ENCODE measurements around the gene GAB3.
"Not testable (repeated sequence)": the region's sequence is repeated elsewhere in the genome, so short reads cannot be mapped to it uniquely, and the experiment has no call there.

Gene GAB3

DNA sequence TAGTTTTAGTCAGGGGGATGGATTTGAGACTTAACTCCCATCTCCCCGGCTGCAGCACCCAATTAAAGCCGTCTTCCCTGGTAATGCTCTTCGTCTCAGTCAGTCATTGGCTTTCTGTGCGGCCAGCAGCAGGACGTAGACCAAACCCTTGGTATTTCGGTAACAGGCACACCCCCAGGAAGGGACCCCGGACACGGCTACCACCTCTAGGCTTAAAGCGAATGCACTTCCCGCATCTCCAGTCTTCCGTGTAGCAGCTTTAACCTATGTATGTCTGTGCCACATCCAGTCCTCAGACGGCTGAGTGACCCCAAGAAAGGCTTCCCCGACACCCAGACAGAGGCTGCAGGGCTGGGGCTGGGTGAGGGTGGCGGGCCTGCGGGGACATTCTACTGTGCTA lies 96.0 kb downstream of the GAB3 start:
- DNase-seq = no peak

DNA sequence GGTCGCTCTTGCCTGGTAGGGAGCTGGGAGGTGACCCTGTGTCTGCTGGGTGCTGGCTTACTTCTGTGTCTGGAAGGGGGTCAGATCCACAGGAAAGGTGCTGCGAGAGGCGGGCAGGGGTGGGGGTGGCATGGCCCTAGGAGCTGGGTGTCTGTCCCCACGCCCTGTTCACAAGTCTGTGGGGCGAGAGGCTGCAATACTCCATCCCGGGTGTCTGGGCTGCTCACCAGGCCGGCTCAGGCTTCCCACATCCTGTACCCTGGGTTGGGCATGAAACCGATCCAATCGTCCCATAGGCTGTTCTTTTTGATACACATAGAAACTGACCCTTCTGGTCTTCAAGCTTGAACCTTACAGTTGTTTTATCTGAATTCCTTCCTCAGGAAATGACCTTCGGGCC lies 96.5 kb downstream of the GAB3 start:
- DNase-seq = no peak

- DNase-seq = not testable (repeated sequence)
These were observed 97.5 kb downstream of the GAB3 start, which contains the start of gene CTAG2 for GRCh38 chrX:154653413-154653812. TSS of gene CTAG2 (minus strand) at chrX:154653579. CDS start at chrX:154653515, 64 bp downstream.

DNA sequence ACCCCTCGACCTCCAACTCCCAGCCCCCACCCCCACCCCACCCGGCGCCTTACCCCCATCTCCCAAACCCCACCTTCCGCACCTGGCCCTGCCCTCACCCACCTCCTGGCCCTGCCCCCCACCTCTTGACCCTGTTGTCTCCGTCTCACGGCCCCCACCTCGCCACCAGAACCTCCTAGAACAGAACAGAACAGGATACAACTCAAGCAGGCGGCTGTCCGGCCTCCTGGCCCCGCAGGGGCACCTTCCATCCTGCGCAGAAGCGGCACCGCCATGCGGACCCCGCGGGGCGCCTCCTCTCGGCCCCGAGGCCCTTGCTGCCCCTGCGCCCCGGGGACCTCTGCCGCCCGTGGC lies 97.9 kb downstream of the GAB3 start:
- DNase-seq = no peak

GRCh38 chrX:154652311-154653047 lies 98.4 kb downstream of the GAB3 start:
- no peak for DNase-seq

- DNase-seq = no peak
These were observed 100.7 kb downstream of the GAB3 start for GRCh38 chrX:154650221-154650510.

- DNase-seq = no peak
These were observed 101.2 kb downstream of the GAB3 start for GRCh38 chrX:154649503-154650220.

GRCh38 chrX:154648931-154649330 lies 101.9 kb downstream of the GAB3 start:
- DNase-seq = no peak

DNA sequence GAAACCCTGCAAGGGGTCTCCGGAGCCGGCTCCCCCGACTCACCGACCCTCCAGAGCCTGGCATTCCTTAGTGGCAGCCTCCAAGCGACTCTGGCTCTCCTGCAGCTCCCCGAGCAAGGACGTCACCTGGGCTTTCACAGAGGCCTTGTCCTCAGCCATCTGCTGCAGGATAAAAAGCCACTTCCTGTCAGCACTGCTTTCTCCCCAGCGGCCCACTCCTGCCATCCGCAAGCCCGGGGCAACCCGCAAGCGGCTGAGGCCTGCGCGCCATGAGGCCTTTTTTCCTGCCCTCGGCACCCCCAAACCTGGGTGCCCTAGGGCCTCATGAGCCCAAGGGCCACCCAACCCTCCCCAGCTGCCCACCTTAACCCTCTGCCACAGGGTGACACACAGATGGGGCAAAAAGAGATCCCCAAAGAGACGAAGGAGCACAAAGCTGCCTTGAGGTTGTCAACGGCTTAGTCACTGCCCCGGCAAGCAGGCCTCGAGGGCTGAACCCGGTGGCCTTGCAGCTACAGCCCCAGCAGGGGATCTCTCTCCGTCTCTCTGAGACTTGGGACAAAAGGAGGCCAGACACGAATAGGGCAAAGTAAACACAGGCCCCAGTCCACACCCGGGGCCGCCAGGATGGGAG lies 105.0 kb downstream of the GAB3 start:
- DNase-seq = not testable (repeated sequence)

DNA sequence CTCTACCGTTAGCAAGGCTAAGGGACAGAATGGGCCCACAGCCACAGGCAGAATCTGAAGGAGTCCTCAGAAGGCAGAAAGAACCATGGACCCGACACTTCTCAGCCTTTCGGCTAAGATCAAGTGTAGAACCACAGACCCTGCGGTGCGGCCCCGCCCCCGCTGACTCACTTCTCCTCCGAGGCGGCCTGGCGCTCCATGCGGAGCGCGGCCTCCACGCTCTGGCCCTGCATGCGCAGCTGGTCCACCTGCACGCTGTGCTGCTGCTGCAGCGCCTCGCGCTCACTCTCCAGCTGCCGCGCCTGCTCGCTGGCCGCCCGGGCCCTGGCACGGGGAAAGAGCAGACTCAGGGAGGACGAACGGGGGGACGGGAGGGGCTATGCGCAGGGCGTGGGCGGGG lies 107.2 kb downstream of the GAB3 start:
- DNase-seq = not testable (repeated sequence)

DNA sequence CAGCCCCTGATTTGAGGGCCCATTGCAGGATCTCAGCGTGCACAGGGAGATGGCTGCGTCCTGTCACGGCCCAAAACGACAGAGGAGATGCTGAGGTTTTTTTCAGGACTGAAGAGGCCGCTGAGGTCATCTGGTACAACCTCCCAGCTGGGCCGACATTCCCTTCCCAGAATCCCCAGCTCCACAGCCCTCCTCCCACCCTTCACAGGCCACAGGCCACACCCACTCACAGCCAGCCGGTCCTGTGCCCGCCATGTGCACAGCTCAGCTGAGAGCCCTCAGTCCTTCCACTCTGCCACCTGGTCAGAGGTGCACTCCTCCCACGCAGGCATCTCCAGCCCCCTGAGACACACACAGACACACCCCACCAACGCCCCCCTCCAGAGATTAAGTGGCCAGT lies 109.1 kb downstream of the GAB3 start:
- not testable (repeated sequence) for DNase-seq

- DNase-seq = not testable (repeated sequence)
These were observed 117.2 kb downstream of the GAB3 start for GRCh38 chrX:154633661-154634060.

DNA sequence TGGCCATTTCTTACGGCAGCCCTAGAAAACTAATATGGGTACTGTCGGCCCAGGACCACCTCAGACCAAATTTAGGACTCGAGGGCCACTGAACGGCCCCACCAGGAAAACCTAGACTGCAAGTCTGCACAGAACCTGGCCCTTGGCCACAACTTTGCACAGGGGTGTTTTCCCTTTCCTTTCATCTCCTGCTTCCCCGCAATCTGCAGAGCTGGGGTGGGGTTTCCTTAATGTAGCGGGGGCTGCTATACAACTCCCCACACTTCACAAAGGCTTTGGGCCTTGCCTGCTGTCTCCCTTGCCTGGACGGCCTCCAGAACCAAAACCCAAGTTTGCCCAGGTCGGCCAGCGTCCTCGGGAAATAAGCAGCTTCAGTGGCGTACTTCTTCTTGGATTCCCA lies 119.9 kb downstream of the GAB3 start:
- DNase-seq = not testable (repeated sequence)

DNA sequence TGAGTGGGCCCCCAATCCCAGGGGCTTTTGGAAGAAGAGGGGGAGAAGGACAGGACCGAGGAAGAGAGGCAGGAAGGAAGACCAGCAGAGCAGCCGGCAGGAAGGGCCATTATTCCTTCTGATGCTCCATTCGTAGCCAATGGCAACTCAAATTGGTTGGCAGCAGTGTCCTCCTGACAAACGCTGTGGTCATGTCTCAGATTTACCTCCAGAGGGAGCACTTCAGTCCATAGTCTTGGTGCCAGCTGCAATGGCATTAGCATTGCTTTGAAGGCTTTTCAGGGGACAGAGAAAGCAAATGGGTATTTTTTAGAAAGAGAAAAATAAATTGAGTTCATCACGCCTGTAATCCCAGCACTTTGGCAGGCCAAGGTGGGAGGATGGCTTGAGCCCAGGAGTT lies 121.9 kb downstream of the GAB3 start:
- not testable (repeated sequence) for DNase-seq
